Transverse colon (tissue), 4 donors: ENCODE measurements around the gene NSL1.

ENCODE experiments used
- EP300 ChIP-seq: sonication (generic); formaldehyde crosslinking; IDR thresholded peaks from one replicate; pipeline ENCODE4 v1.6.1; 2017; ENCODE audit warnings: antibody characterized with exemption, low read depth
- POLR2A ChIP-seq: fragments of 450-650 bp; IDR thresholded peaks from one replicate; pipeline ENCODE4 v1.6.1; 2016; ENCODE audit warnings: antibody characterized with exemption, mild to moderate bottlenecking, moderate library complexity
- POLR2AphosphoS5 ChIP-seq, 3 donors: sonication (generic); formaldehyde crosslinking; IDR thresholded peaks; one replicate each; pipeline ENCODE4 v1.6.1; 2016; ENCODE audit warnings: antibody characterized with exemption in 3 of 3
- TF ChIP-seq, protein P1 (sequence below), 5 experiments: fragments of 200-600 bp in 3 of 5; fragments of 450-650 bp in 2 of 5; sonication (generic) in 3 of 5; IDR thresholded peaks; 1 replicate in 2 of 5; 2 replicates in 3 of 5; pipeline ENCODE4 v1.5.1; 2016 to 2017; ENCODE audit warnings: antibody characterized with exemption in 5 of 5, inconsistent platforms in 3 of 5, mild to moderate bottlenecking in 2 of 5, moderate library complexity in 1 of 5

DNA sequence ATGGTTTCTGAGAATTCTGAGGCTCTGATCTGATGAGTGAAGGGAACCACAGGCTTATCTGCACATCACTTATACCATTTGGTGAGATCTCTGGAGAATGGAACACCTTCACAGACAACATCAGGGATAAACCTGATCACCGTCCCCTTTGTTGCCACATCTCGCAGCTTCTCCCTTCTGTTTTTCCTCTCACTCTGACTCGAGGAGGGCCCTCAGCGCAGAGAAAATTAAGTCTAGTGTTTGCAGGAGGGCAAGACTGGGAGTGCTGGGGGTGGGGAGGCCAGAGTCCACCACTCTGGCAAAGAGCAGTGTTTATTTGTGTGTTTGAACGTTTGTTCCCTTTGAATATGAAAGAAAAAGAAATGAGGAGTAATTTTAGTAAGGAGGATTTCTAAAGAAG lies 63.0 kb downstream of the NSL1 start:
- TF ChIP-seq POLR2A (no peak), POLR2AphosphoS5 (IDR thresholded peaks at IDR 0.05) (no peak), EP300 (no peak)
- TF ChIP-seq, protein P1, sequence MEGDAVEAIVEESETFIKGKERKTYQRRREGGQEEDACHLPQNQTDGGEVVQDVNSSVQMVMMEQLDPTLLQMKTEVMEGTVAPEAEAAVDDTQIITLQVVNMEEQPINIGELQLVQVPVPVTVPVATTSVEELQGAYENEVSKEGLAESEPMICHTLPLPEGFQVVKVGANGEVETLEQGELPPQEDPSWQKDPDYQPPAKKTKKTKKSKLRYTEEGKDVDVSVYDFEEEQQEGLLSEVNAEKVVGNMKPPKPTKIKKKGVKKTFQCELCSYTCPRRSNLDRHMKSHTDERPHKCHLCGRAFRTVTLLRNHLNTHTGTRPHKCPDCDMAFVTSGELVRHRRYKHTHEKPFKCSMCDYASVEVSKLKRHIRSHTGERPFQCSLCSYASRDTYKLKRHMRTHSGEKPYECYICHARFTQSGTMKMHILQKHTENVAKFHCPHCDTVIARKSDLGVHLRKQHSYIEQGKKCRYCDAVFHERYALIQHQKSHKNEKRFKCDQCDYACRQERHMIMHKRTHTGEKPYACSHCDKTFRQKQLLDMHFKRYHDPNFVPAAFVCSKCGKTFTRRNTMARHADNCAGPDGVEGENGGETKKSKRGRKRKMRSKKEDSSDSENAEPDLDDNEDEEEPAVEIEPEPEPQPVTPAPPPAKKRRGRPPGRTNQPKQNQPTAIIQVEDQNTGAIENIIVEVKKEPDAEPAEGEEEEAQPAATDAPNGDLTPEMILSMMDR (IDR thresholded peaks at IDR 0.05), result no peak
